ENCODE data around the gene SMARCE1. TPM values are rescaled to one million over a fixed set of nuclear protein-coding genes. Genes with fewer than 3 reads are reported as not detected.
A peak's percentile ranks its signal among the peaks of the same experiment; 100 is the strongest.

Gene SMARCE1
- total RNA-seq, 1 donor = 108 TPM

- H3K4me3 ChIP-seq (ENCODE audit: low read depth, low read length) = no peak overlapping the region
- peak; percentile 84 for DNase-seq (ENCODE audit: low read depth)
- TF ChIP-seq CTCF (IDR thresholded peaks at IDR 0.05; ENCODE audit: insufficient read depth, low read depth, low read length) = no peak
These were observed 48.8 kb downstream of the SMARCE1 start for GRCh38 chr17:40598619-40599467.

DNA sequence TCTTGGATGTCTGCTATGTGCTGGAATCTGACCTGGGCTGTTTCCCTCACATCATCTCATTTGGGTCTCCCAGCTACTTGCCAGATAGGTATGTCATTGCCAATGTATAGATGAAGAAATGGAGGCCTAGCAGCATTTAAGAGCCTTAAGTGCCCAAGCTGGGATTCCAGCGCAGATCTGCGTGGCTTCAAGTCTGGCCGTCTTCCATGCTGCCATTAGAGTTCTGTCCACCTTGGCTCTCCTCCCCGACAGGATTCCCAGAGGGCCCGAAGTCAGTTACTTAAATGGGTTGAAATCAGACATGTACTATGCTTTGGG is 49.4 kb downstream of the SMARCE1 start:
- TF ChIP-seq CTCF (IDR thresholded peaks at IDR 0.05; ENCODE audit: insufficient read depth, low read depth, low read length) = no peak
- DNase-seq (ENCODE audit: low read depth) = no peak
- H3K4me3 ChIP-seq (ENCODE audit: low read depth, low read length) = no peak overlapping the region

DNA sequence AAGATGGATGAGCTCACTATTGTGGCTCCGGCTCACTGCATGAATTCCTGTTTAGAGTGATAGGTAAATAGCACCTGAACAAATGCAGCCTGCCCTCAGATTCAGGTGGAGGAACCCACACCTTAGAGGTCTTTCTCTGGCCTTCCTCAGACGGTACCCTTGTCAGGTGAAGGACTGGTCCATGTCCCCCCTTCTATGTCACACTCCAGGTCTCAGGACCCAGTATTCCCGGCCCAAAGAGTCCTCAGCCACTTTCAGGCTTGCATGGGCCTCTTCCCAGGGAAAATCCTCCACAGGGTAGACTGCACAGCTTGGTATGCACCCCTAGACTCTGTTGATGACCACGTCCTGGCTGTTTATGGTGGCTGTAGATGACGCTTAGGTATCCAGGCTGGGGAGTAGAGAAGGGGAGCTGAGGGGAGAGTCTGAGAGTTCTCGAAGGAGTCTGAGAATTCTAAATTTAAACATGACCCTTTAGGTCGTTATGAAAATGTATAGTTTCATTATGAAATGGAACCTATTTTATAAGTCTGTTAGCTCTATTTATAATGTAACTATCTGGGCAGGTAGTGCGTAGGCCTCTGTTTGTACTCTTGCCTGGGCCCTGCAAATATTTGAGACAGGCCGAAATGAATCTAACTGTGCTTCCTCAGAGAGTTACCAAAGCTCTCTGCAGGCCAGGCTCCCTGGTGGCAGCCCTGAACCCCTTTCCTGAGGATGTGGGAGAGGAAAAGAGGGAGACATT is 49.9 kb downstream of the SMARCE1 start:
- no peak for TF ChIP-seq CTCF (IDR thresholded peaks at IDR 0.05; ENCODE audit: insufficient read depth, low read depth, low read length)
- DNase-seq (ENCODE audit: low read depth) = no peak

GRCh38 chr17:40597156-40597555 is 50.5 kb downstream of the SMARCE1 start:
- DNase-seq (ENCODE audit: low read depth) = no peak
- TF ChIP-seq CTCF (IDR thresholded peaks at IDR 0.05; ENCODE audit: insufficient read depth, low read depth, low read length) = no peak
- no peak overlapping the region for H3K4me3 ChIP-seq (ENCODE audit: low read depth, low read length)

More for the DNA sequence above, 49.9 kb downstream of the SMARCE1 start:
- H3K4me3 ChIP-seq (ENCODE audit: low read depth, low read length) = no peak overlapping the region

DNA sequence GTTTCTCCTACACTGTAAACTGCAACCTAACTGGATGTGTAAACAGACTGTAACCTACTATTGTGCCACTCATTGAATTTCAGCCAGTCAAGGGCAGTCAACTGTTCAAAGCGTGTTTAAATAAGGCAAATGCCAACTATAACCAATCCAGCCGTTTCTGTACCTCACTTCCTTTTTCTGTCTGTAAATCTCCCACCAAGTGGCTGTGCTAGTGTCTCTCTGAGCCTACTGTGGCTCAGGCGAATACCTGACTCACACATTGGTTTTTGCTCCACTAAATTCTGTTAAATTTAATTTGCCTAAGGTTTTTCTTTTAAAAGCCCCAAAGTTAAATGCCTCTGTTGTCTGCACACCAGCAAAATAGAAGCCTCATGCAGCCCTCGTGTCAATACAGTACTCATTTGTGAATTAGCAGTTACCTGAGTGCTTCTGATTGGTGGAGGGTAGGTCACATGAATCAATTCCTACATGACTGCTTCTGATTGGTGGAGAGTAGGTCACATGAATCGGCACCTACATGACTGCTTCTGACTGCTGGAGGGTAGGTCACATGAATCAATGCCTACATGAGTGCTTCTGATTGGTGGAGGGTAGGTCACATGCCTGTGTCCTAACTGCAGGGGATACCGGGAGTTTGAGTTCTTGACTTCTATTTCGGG is 51.2 kb downstream of the SMARCE1 start:
- no peak for TF ChIP-seq CTCF (IDR thresholded peaks at IDR 0.05; ENCODE audit: insufficient read depth, low read depth, low read length)
- peak; percentile 14 for DNase-seq (ENCODE audit: low read depth)
- no peak overlapping the region for H3K4me3 ChIP-seq (ENCODE audit: low read depth, low read length)

DNA sequence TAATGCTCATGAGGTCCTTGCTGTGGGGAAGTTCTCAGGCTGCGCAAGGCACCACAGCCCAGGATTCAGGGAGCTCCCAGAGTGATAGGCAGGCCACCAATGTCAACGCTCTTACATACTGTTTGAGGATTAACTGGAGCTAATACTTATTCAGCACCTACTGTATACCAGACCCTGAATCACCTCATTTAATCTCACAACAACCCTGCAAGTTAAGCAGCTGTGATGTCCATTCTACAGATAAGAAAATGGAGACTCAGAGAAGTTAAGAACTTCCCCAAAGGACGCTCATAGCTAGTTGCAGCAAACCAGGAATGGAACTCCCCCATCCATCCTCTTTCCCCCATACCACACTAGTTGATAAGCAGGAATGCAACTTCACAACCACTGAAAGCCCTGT is 56.9 kb downstream of the SMARCE1 start:
- H3K4me3 ChIP-seq (ENCODE audit: low read depth, low read length) = no peak overlapping the region
- no peak for DNase-seq (ENCODE audit: low read depth)
- no peak for TF ChIP-seq CTCF (IDR thresholded peaks at IDR 0.05; ENCODE audit: insufficient read depth, low read depth, low read length)
